HG03558 (cell line): ENCODE results near the gene CYP27C1.

ENCODE experiments used
- ATAC-seq: cut with Tn5 transposase; IDR thresholded peaks from one replicate; pipeline ENCODE4 v1.9.1; 2021; ENCODE audit warnings: moderate number of reproducible peaks; ENCODE audit not compliant: unreplicated experiment; ENCODE audit errors: extremely low read depth

CYP27C1 gene

GRCh38 chr2:127134833-127135830, 85.0 kb downstream of the CYP27C1 start:
- ATAC-seq: no peak

- no peak for ATAC-seq
Measured at GRCh38 chr2:127134235-127134634, 85.9 kb downstream of the CYP27C1 start.
